Mammary epithelial cell (primary cell): ENCODE results near the gene NOL4L.

Source experiments
- EZH2 ChIP-seq: IDR thresholded peaks from 2 replicates; pipeline ENCODE4 v1.6.1; 2012; ENCODE audit warnings: low read length, inconsistent platforms, borderline replicate concordance
- TF ChIP-seq, protein P1 (sequence below), 2 donors: IDR thresholded peaks in 1 of 2; conservative IDR thresholded peaks in 1 of 2; 2 replicates each; pipeline ENCODE4 v1.5.1; 2011 to 2012; ENCODE audit warnings: inconsistent platforms in 2 of 2, low read length in 2 of 2, mild to moderate bottlenecking in 2 of 2, control low read depth in 1 of 2, low read depth in 1 of 2; ENCODE audit not compliant: insufficient read depth in 1 of 2; ENCODE audit errors: extremely low read depth in 1 of 2

DNA sequence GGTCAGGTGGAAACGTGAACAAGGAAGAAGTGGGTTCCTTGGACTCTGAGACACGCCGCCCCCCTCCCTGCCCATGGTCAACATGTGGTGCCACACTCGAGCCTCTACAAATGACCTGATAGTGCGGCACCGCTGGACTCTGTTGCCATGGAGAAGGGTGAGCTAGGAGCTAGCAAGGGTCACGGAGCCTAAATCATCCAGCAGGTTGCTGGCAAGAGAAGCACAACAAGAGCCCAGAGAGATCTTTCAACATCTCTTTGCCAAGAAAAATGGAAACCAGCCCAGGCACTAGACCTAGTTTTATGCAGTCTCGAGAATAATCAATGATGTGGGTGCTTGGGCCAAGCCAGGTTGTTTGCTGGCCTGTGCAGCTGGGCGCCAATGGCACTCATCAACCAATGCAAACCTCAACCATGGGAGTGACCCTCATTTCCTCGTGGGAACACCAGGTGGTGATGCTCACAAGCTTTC lies 69.5 kb downstream of the NOL4L start:
- TF ChIP-seq, protein P1, sequence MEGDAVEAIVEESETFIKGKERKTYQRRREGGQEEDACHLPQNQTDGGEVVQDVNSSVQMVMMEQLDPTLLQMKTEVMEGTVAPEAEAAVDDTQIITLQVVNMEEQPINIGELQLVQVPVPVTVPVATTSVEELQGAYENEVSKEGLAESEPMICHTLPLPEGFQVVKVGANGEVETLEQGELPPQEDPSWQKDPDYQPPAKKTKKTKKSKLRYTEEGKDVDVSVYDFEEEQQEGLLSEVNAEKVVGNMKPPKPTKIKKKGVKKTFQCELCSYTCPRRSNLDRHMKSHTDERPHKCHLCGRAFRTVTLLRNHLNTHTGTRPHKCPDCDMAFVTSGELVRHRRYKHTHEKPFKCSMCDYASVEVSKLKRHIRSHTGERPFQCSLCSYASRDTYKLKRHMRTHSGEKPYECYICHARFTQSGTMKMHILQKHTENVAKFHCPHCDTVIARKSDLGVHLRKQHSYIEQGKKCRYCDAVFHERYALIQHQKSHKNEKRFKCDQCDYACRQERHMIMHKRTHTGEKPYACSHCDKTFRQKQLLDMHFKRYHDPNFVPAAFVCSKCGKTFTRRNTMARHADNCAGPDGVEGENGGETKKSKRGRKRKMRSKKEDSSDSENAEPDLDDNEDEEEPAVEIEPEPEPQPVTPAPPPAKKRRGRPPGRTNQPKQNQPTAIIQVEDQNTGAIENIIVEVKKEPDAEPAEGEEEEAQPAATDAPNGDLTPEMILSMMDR (conservative IDR thresholded peaks at IDR 0.05 in 1 of 2, IDR thresholded peaks at IDR 0.05 in 1 of 2; ENCODE audit: extremely low read depth in 1 of 2, insufficient read depth in 1 of 2, low read depth in 1 of 2, low read length in 2 of 2), result no peak
- no peak for TF ChIP-seq EZH2
